ENCODE data around the gene DNAJC25.

The DNAJC25 gene

GRCh38 chr9:111659691-111660090, 28.6 kb downstream of the DNAJC25 start:
- Histone ChIP-seq H3K36me3 (ENCODE audit: control insufficient read depth in 1 of 2, insufficient read depth in 2 of 2, low read depth in 1 of 2, low read length in 2 of 2) (peaks cover 0 to 13% of the 10 kb centered on the region in 2 experiments), H3K9me3 (ENCODE audit: control insufficient read depth, low read length) (no peaks in the 10 kb centered on the region), H2AFZ (ENCODE audit: low read depth, low read length) (no peak overlapping the region), H3K4me3 (ENCODE audit: insufficient read depth in 1 of 2, low read depth in 1 of 2, low read length in 2 of 2) (no peak overlapping the region), H2BK120ac (ENCODE audit: low read depth, low read length) (no peak overlapping the region), H3K27me3 (ENCODE audit: control insufficient read depth in 1 of 2, insufficient read depth in 1 of 2, low read length in 2 of 2) (no peaks in the 10 kb centered on the region), H3K14ac (ENCODE audit: low read length in 2 of 2) (no peak overlapping the region), H3K23ac (ENCODE audit: low read length in 2 of 2) (no peak overlapping the region), H4K8ac (ENCODE audit: low read length) (no peak overlapping the region), H3K18ac (ENCODE audit: low read depth in 1 of 2, low read length in 2 of 2) (no peak overlapping the region), H3K79me1 (replicated peaks; ENCODE audit: low read length, poor library complexity, severe bottlenecking) (peaks cover 17% of the 10 kb centered on the region), H3K9ac (ENCODE audit: low read length) (no peak overlapping the region), H2AK5ac (ENCODE audit: low read length, severe bottlenecking) (no peak overlapping the region), H3K4ac (ENCODE audit: low read depth in 1 of 2, low read length in 2 of 2) (no peak overlapping the region), H4K91ac (ENCODE audit: low read length) (no peak overlapping the region), H3K27ac (ENCODE audit: low read length, poor library complexity, severe bottlenecking) (no peak overlapping the region), H3K4me2 (ENCODE audit: low read length, poor library complexity, severe bottlenecking) (no peak overlapping the region), H2BK12ac (ENCODE audit: low read length in 2 of 2) (no peak overlapping the region), H2BK15ac (ENCODE audit: low read depth, poor library complexity, severe bottlenecking) (no peak overlapping the region), H2BK5ac (ENCODE audit: low read depth, low read length, poor library complexity, severe bottlenecking) (no peak overlapping the region), H3K4me1 (ENCODE audit: control insufficient read depth, insufficient read depth, low read depth, low read length) (peaks cover 9% of the 10 kb centered on the region)
- no peak for DNase-seq
- 96% methylated on average over 3 of the region's 3 CpGs for WGBS

GRCh38 chr9:111661150-111661801, 30.1 kb downstream of the DNAJC25 start, which contains the start of gene GNG10:
GNG10 (plus strand) TSS chr9:111661605; CDS start chr9:111661635, 30 bp downstream.
- H3K27me3 ChIP-seq (ENCODE audit: control insufficient read depth in 1 of 2, insufficient read depth in 1 of 2, low read length in 2 of 2), result no peaks in the 10 kb centered on the region
- H3K4me2 ChIP-seq (ENCODE audit: low read length, poor library complexity, severe bottlenecking), result peak within 1 kb of the TSS; percentile 97
- peak within 1 kb of the TSS; percentile 36 for H4K91ac ChIP-seq (ENCODE audit: low read length)
- peak within 1 kb of the TSS in 1 of 2 experiments; percentile 58 for H3K4ac ChIP-seq (ENCODE audit: low read depth in 1 of 2, low read length in 2 of 2)
- peaks cover 9% of the 10 kb centered on the region for H3K4me1 ChIP-seq (ENCODE audit: control insufficient read depth, insufficient read depth, low read depth, low read length)
- peaks cover 0 to 13% of the 10 kb centered on the region in 2 experiments for H3K36me3 ChIP-seq (ENCODE audit: control insufficient read depth in 1 of 2, insufficient read depth in 2 of 2, low read depth in 1 of 2, low read length in 2 of 2)
- H3K79me1 ChIP-seq (replicated peaks; ENCODE audit: low read length, poor library complexity, severe bottlenecking), result peaks cover 18% of the 10 kb centered on the region
- H2BK15ac ChIP-seq (ENCODE audit: low read depth, poor library complexity, severe bottlenecking), result peak within 1 kb of the TSS; percentile 5
- peak within 1 kb of the TSS; percentile 86 for H3K9ac ChIP-seq (ENCODE audit: low read length)
- peak within 1 kb of the TSS; percentile 40 to 97 for H3K14ac ChIP-seq (ENCODE audit: low read length in 2 of 2)
- H3K4me3 ChIP-seq (ENCODE audit: insufficient read depth in 1 of 2, low read depth in 1 of 2, low read length in 2 of 2), result peak within 1 kb of the TSS; percentile 88 to 95
- H4K8ac ChIP-seq (ENCODE audit: low read length), result peak within 1 kb of the TSS; percentile 53
- no peak within 1 kb of the TSS for H2AK5ac ChIP-seq (ENCODE audit: low read length, severe bottlenecking)
- peak; percentile 62 for DNase-seq
- H3K9me3 ChIP-seq (ENCODE audit: control insufficient read depth, low read length), result no peaks in the 10 kb centered on the region
- WGBS, result under 1% methylated on average over 38 of the region's 61 CpGs
- peak within 1 kb of the TSS; percentile 32 for H3K27ac ChIP-seq (ENCODE audit: low read length, poor library complexity, severe bottlenecking)
- peak within 1 kb of the TSS; percentile 41 to 63 for H2BK12ac ChIP-seq (ENCODE audit: low read length in 2 of 2)
- peak within 1 kb of the TSS; percentile 85 for H2AFZ ChIP-seq (ENCODE audit: low read depth, low read length)
- H3K23ac ChIP-seq (ENCODE audit: low read length in 2 of 2), result no peak within 1 kb of the TSS
- H2BK120ac ChIP-seq (ENCODE audit: low read depth, low read length), result peak within 1 kb of the TSS; percentile 84
- no peak within 1 kb of the TSS for H2BK5ac ChIP-seq (ENCODE audit: low read depth, low read length, poor library complexity, severe bottlenecking)
- H3K18ac ChIP-seq (ENCODE audit: low read depth in 1 of 2, low read length in 2 of 2), result peak within 1 kb of the TSS; percentile 71 to 90

GRCh38 chr9:111661802-111662521, 30.8 kb downstream of the DNAJC25 start:
- H3K4me2 ChIP-seq (ENCODE audit: low read length, poor library complexity, severe bottlenecking), result peak overlapping the region; percentile 97

More at GRCh38 chr9:111661802-111662521, 30.8 kb downstream of the DNAJC25 start:
- Histone ChIP-seq H3K79me1 (replicated peaks; ENCODE audit: low read length, poor library complexity, severe bottlenecking) (peaks cover 22% of the 10 kb centered on the region), H3K4me1 (ENCODE audit: control insufficient read depth, insufficient read depth, low read depth, low read length) (peaks cover 9% of the 10 kb centered on the region), H4K91ac (ENCODE audit: low read length) (peak overlapping the region; percentile 36), H2BK5ac (ENCODE audit: low read depth, low read length, poor library complexity, severe bottlenecking) (no peak overlapping the region), H4K8ac (ENCODE audit: low read length) (peak overlapping the region; percentile 53), H2BK120ac (ENCODE audit: low read depth, low read length) (peak overlapping the region; percentile 84), H3K36me3 (ENCODE audit: control insufficient read depth in 1 of 2, insufficient read depth in 2 of 2, low read depth in 1 of 2, low read length in 2 of 2) (peaks cover 2 to 20% of the 10 kb centered on the region in 2 experiments), H3K9ac (ENCODE audit: low read length) (peak overlapping the region; percentile 86), H2AK5ac (ENCODE audit: low read length, severe bottlenecking) (no peak overlapping the region), H3K9me3 (ENCODE audit: control insufficient read depth, low read length) (no peaks in the 10 kb centered on the region), H2BK15ac (ENCODE audit: low read depth, poor library complexity, severe bottlenecking) (peak overlapping the region; percentile 5), H3K14ac (ENCODE audit: low read length in 2 of 2) (peak overlapping the region; percentile 40 to 97), H3K27ac (ENCODE audit: low read length, poor library complexity, severe bottlenecking) (peak overlapping the region; percentile 32), H3K4ac (ENCODE audit: low read depth in 1 of 2, low read length in 2 of 2) (peak overlapping the region in 1 of 2 experiments; percentile 58), H3K27me3 (ENCODE audit: control insufficient read depth in 1 of 2, insufficient read depth in 1 of 2, low read length in 2 of 2) (no peaks in the 10 kb centered on the region), H2AFZ (ENCODE audit: low read depth, low read length) (no peak overlapping the region), H3K18ac (ENCODE audit: low read depth in 1 of 2, low read length in 2 of 2) (peak overlapping the region; percentile 58 to 71), H3K23ac (ENCODE audit: low read length in 2 of 2) (no peak overlapping the region), H2BK12ac (ENCODE audit: low read length in 2 of 2) (peak overlapping the region; percentile 15 to 41), H3K4me3 (ENCODE audit: insufficient read depth in 1 of 2, low read depth in 1 of 2, low read length in 2 of 2) (peak overlapping the region; percentile 88 to 95)
- peak; percentile 62 for DNase-seq
- under 1% methylated on average over 37 of the region's 57 CpGs for WGBS
